Lower leg skin (tissue), 4 donors: Measurements from ENCODE around the gene UGT1A4. TPM values are rescaled to one million over a fixed set of nuclear protein-coding genes. Genes with fewer than 3 reads are reported as not detected.

Experiments used
- DNase-seq, 2 donors: peaks; one replicate each; pipeline ENCODE4 v3.0.0-alpha.2; 2019; ENCODE audit warnings: low spot score in 2 of 2
- H3K4me3 ChIP-seq: fragments of 200-600 bp; sonication (generic); 2 replicates; pipeline ENCODE4 v1.5.1; 2017; ENCODE audit warnings: mild to moderate bottlenecking, low read depth; ENCODE audit not compliant: poor library complexity, severe bottlenecking
- POLR2A ChIP-seq, 2 donors: fragments of 450-650 bp; IDR thresholded peaks; one replicate each; pipeline ENCODE4 v1.6.1; 2016 to 2017; ENCODE audit warnings: antibody characterized with exemption in 2 of 2, mild to moderate bottlenecking in 1 of 2, moderate library complexity in 1 of 2
- WGBS, 2 donors: methylation state at CpG; one replicate each; pipeline ENCODE4 v1.1.5; 2018; 5-methylcytosine and 5-hydroxymethylcytosine counted together
- intact Hi-C: fragments of 100-400 bp; cut with DNase I; formaldehyde crosslinking; loops from one replicate; pipeline ENCODE4 v1.15.0; 2023; ENCODE audit warnings: low total_unique reads
- total RNA-seq, 4 donors: library from RNA; depleted of rRNA; stranded (reverse); fragments of >200 nt; gene quantifications; one replicate each; pipeline ENCODE4 v1.1.0, GENCODE V29; 2016
- TF ChIP-seq, protein P1 (sequence below), 3 donors: fragments of 450-650 bp; IDR thresholded peaks; one replicate each; pipeline ENCODE4 v1.5.1; 2016; ENCODE audit warnings: antibody characterized with exemption in 3 of 3, mild to moderate bottlenecking in 3 of 3, moderate library complexity in 2 of 3

Gene UGT1A4
- total RNA-seq, 4 donors from 2014 or later = 1.0 to 2.9 (median 2.4) TPM

DNA sequence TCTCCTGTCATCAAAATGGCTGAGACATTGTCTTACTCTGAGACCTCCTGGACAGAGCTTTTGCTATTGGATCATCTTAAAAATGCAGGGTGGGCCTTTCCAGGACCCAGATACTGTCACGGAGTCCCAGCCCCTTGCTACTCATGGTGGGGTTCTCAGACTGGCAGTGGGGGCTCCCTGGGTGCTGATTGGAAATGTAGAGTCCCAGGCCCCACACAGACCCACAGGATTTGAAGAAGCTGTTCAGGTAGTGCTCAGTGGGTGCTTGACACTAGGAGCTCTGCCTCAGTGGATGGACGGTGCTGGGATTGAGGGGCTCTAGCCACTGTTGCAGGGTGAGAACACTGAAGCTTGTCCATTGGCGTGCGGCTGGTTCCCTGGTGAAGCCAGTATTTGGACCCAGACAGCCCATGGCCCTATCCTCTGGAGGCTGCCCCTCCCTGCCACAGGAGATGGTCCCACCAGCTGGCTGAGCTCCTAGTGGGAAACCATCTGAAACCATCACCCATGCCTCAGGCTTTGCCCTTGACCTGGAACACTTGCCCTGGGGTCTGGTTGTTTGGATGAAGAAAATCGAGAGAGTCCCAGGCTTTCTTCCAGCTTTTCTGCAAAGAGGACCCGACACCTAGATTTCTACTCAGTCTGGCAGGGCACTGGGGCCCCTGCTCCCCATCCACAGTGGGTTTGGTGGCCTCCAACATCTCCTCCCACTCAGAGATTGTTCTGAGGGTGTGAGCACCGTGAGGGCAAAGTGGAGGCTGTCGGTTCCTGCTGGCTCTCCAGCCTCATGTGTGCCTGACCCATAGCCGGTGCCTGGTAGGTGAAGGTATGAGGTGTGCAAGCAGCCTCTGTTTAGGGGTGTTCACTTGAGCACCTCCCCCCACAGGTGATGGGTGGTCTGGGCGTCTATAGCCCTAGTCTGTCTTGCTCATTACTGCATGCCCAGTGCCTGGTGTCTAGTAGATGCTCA, 89.7 kb downstream of the UGT1A4 start:
- DNase-seq = peak in 1 of 2 donors; percentile 80
- no peak for TF ChIP-seq POLR2A (IDR thresholded peaks at IDR 0.05)
- TF ChIP-seq, protein P1, sequence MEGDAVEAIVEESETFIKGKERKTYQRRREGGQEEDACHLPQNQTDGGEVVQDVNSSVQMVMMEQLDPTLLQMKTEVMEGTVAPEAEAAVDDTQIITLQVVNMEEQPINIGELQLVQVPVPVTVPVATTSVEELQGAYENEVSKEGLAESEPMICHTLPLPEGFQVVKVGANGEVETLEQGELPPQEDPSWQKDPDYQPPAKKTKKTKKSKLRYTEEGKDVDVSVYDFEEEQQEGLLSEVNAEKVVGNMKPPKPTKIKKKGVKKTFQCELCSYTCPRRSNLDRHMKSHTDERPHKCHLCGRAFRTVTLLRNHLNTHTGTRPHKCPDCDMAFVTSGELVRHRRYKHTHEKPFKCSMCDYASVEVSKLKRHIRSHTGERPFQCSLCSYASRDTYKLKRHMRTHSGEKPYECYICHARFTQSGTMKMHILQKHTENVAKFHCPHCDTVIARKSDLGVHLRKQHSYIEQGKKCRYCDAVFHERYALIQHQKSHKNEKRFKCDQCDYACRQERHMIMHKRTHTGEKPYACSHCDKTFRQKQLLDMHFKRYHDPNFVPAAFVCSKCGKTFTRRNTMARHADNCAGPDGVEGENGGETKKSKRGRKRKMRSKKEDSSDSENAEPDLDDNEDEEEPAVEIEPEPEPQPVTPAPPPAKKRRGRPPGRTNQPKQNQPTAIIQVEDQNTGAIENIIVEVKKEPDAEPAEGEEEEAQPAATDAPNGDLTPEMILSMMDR (IDR thresholded peaks at IDR 0.05) = no peak
- intact Hi-C loops = no loop called here
- H3K4me3 ChIP-seq = no peak overlapping the region
- WGBS, 2 donors = 76 to 79% methylated on average over 10 of the region's 10 CpGs

DNA sequence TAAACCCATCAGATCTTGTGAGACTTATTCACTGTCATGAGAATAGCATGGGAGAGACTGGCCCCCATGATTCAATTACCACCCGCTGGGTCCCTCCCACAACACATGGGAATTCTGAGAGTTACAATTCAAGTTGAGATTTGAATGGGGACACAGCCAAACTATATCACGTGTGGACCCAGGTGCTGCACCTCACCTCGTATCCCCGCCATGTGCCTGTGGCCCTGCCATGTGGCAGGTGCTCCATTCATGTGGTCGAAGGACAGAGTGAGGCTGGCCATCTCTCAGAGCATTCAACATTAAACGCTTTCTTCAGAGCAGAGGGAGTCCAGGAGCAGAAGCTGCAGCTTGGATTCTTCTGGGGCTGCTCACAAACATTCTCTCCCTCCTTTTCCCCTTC, 91.8 kb downstream of the UGT1A4 start:
- DNase-seq = no peak
- 75 to 87% methylated on average over 6 of the region's 6 CpGs for WGBS, 2 donors
- TF ChIP-seq, protein P1 (IDR thresholded peaks at IDR 0.05) = no peak
- no peak for TF ChIP-seq POLR2A (IDR thresholded peaks at IDR 0.05)
- intact Hi-C loops = no loop called here
- no peak overlapping the region for H3K4me3 ChIP-seq

DNA sequence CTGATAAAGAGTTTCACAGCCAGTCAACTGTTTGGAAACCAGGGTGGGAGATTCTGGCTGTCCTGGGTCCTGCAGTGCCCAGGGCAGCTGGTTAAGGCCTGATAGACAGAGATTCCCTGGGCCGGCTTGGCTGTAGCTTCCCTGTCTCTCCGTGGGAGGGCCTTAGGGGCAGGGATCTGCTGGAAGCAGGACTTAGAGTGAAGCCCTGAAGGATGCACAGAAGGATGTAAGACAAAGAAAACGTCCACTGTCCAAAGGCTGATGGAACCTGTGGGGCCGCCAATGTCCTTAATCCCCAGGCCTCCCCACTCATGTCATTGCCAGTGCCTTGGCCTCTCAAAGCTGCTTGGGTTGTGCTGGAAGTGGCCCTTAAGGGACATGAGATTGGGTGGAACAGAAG, 92.6 kb downstream of the UGT1A4 start:
- no peak overlapping the region for H3K4me3 ChIP-seq
- 83% methylated on average over 4 of the region's 4 CpGs for WGBS, 2 donors
- intact Hi-C loops = no loop called here
- no peak for TF ChIP-seq POLR2A (IDR thresholded peaks at IDR 0.05)
- DNase-seq = no peak

DNA sequence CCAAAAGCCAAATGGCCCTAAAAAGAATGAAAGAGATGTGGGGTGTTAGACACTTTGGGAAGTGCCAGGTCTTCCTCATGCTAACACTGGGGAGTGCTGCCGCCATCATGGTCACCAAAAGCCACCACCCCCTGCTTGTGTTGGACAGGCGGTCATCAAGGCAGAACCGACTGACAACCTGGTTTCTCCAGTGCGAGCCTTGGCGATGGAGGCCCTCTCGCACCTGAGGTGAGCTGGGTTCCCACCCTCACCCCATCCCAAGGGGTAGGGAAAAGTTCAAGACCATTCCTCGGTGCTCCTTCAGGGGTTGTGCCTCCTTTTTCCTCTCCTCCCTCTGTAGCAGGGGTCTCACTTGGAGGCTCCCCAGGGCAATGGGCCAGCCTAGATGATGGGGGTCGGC, 93.2 kb downstream of the UGT1A4 start:
- no peak overlapping the region for H3K4me3 ChIP-seq

DNA sequence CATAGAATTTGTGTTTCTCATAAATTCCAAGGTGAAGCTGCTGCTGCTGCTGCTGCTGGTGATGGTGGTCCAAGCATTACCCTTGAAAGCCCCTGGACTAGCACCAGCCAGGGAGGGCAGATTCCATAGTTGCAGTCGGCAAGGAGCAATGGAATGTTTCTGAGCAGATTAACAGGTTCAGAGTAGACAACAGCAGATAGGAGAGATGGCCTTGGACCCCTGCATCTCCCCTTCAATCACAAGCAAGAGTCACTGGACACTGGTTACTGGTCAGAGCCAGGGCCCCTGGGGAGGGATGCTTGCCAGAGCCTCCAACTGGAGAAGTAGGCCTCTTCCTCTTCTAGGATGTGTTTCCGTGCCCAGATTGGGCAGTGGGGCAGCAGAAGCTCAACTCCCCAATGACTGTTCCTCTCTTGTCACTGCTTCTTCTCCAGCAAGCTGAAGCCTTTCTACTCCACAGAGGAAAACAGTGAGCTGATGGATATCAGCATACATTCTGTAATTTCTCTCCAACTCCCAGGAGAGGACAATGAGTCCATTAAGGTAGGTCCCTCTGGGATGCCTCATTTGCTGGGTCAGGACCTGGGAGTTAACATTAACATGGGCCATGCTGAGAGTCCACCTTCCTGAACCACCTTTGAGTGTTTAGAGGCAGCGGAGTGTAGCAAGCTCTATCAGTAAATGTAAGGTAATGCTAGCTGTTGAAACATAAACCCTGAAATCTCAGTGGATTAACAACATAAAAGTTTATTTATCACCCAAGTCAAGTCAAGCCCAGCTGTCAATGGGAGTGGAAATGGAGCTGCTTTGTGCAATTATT, 94.9 kb downstream of the UGT1A4 start:
- no peak for TF ChIP-seq POLR2A (IDR thresholded peaks at IDR 0.05)
- TF ChIP-seq, protein P1 (IDR thresholded peaks at IDR 0.05) = no peak
- no peak overlapping the region for H3K4me3 ChIP-seq
- intact Hi-C loops = no loop called here
- WGBS, 2 donors = 83 to 90% methylated on average over 3 of the region's 3 CpGs
- DNase-seq = peak in 1 of 2 donors; percentile 60

More for the DNA sequence above, 93.2 kb downstream of the UGT1A4 start:
- TF ChIP-seq POLR2A (IDR thresholded peaks at IDR 0.05) = no peak
- TF ChIP-seq, protein P1 (IDR thresholded peaks at IDR 0.05) = no peak
- peak in 1 of 2 donors; percentile 31 for DNase-seq
- intact Hi-C loops = no loop called here
- WGBS, 2 donors = 90 to 92% methylated on average over 8 of the region's 8 CpGs
